ENCODE data around the gene IL1RAPL2. TPM values are rescaled to one million over a fixed set of nuclear protein-coding genes. Genes with fewer than 3 reads are reported as not detected.

The IL1RAPL2 gene
- total and polyA plus RNA-seq, 2 donors (not counting 1 experiment from before 2014, with no cell fraction given): not detected

DNA sequence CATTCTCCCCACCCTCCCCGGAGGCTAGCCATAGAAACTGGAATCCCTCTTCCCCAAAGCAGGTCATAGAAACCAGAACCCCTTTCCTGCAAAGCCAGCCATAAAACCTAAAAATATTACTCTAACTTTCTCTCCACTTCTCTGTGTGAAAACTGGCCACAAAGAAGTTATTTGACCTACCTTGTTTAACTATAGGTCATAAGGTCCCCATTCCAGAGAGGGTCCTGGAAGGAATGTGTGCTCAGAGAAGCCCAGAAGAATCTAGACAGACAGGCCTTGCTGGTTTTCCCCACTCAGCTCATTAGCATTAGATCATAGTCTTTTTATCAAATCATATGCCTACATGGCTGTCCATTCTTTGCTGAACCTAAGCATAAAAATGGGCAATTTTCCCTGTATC, 707.3 kb downstream of the IL1RAPL2 start:
- ChIA-PET CTCF (no interaction called here), POLR2A (no interaction called here)
- Histone ChIP-seq H3K36me3 (replicated peaks in 1 of 2; ENCODE audit: control extremely low read depth in 1 of 2, control insufficient read depth in 1 of 2, extremely low read depth in 1 of 2, insufficient read depth in 2 of 2, low read length in 1 of 2) (no peaks in the 10 kb centered on the region), H3K4me3 (ENCODE audit: control extremely low read depth in 1 of 5, extremely low read depth in 1 of 5, insufficient read depth in 1 of 5, low read depth in 2 of 5, low read length in 4 of 5) (no peak overlapping the region), H4K20me1 (ENCODE audit: control insufficient read depth, insufficient read depth, low read length, poor library complexity, severe bottlenecking) (no peaks in the 10 kb centered on the region), H3K79me2 (ENCODE audit: control insufficient read depth, insufficient read depth, low read length) (no peaks in the 10 kb centered on the region), H3K4me2 (replicated peaks; ENCODE audit: low read depth, low read length, poor library complexity, severe bottlenecking) (no peak overlapping the region), H3K27ac (ENCODE audit: low read length in 2 of 2) (no peak overlapping the region), H3K4me1 (ENCODE audit: control insufficient read depth in 2 of 2, insufficient read depth in 2 of 2, low read length in 2 of 2) (no peaks in the 10 kb centered on the region), H2AFZ (ENCODE audit: insufficient read depth, low read depth, low read length, poor library complexity, severe bottlenecking) (no peak overlapping the region), H3K27me3 (replicated peaks in 1 of 4; ENCODE audit: control extremely low read depth in 1 of 4, control insufficient read depth in 3 of 4, insufficient read depth in 4 of 4, low read length in 3 of 4) (no peaks in the 10 kb centered on the region), H3K9me3 (ENCODE audit: control extremely low read depth in 1 of 3, control insufficient read depth in 2 of 3, insufficient read depth in 1 of 3, low read length in 2 of 3) (no peaks in the 10 kb centered on the region), H3K9ac (ENCODE audit: low read length) (no peak overlapping the region)
- no peak for DNase-seq
- Mint-ChIP-seq H3K27ac (no peak overlapping the region), H3K9me3 (ENCODE audit: insufficient read depth) (peaks cover 2% of the 10 kb centered on the region), H3K4me1 (no peaks in the 10 kb centered on the region), H3K27me3 (no peaks in the 10 kb centered on the region), H3K4me3 (no peak overlapping the region)
- intact Hi-C loops (cut with micrococcal nuclease): no loop called here
- 100% methylated on average over 1 of the region's 1 CpG for WGBS (ENCODE audit: insufficient coverage)
- ATAC-seq (ENCODE audit: low read depth): no peak
- TF ChIP-seq, protein P1, sequence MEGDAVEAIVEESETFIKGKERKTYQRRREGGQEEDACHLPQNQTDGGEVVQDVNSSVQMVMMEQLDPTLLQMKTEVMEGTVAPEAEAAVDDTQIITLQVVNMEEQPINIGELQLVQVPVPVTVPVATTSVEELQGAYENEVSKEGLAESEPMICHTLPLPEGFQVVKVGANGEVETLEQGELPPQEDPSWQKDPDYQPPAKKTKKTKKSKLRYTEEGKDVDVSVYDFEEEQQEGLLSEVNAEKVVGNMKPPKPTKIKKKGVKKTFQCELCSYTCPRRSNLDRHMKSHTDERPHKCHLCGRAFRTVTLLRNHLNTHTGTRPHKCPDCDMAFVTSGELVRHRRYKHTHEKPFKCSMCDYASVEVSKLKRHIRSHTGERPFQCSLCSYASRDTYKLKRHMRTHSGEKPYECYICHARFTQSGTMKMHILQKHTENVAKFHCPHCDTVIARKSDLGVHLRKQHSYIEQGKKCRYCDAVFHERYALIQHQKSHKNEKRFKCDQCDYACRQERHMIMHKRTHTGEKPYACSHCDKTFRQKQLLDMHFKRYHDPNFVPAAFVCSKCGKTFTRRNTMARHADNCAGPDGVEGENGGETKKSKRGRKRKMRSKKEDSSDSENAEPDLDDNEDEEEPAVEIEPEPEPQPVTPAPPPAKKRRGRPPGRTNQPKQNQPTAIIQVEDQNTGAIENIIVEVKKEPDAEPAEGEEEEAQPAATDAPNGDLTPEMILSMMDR (IDR thresholded peaks at IDR 0.05): no peak
- TF ChIP-seq EZH2 (IDR thresholded peaks at IDR 0.05; ENCODE audit: borderline replicate concordance, insufficient read depth, low read depth, low read length, poor library complexity, severe bottlenecking): no peak

DNA sequence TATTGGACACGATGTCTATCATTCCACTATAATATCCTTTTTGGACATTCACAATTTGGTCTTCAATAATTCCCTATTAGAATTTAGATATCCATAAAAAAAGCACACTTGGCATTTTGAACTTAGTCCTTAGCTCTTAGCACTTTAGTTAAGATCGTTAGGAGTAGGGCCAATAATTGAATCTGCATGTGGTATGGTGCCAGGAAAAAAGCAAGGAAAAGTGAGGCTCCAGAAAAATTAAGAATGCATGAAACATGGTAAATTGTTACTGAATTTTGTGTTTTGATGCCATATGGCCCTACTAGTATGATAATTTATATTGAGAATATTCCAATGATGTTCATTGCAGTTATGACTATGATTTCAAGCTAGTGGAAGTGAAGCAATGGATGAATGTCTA, 708.1 kb downstream of the IL1RAPL2 start:
- Histone ChIP-seq H3K36me3 (replicated peaks in 1 of 2; ENCODE audit: control extremely low read depth in 1 of 2, control insufficient read depth in 1 of 2, extremely low read depth in 1 of 2, insufficient read depth in 2 of 2, low read length in 1 of 2) (no peaks in the 10 kb centered on the region), H4K20me1 (ENCODE audit: control insufficient read depth, insufficient read depth, low read length, poor library complexity, severe bottlenecking) (no peaks in the 10 kb centered on the region), H3K4me1 (ENCODE audit: control insufficient read depth in 2 of 2, insufficient read depth in 2 of 2, low read length in 2 of 2) (no peaks in the 10 kb centered on the region), H3K9me3 (ENCODE audit: control extremely low read depth in 1 of 3, control insufficient read depth in 2 of 3, insufficient read depth in 1 of 3, low read length in 2 of 3) (no peaks in the 10 kb centered on the region), H3K4me2 (replicated peaks; ENCODE audit: low read depth, low read length, poor library complexity, severe bottlenecking) (no peak overlapping the region), H2AFZ (ENCODE audit: insufficient read depth, low read depth, low read length, poor library complexity, severe bottlenecking) (no peak overlapping the region), H3K4me3 (ENCODE audit: control extremely low read depth in 1 of 5, extremely low read depth in 1 of 5, insufficient read depth in 1 of 5, low read depth in 2 of 5, low read length in 4 of 5) (no peak overlapping the region), H3K79me2 (ENCODE audit: control insufficient read depth, insufficient read depth, low read length) (no peaks in the 10 kb centered on the region), H3K27ac (ENCODE audit: low read length in 2 of 2) (no peak overlapping the region), H3K27me3 (replicated peaks in 1 of 4; ENCODE audit: control extremely low read depth in 1 of 4, control insufficient read depth in 3 of 4, insufficient read depth in 4 of 4, low read length in 3 of 4) (no peaks in the 10 kb centered on the region), H3K9ac (ENCODE audit: low read length) (no peak overlapping the region)
- ChIA-PET POLR2A (no interaction called here), CTCF (no interaction called here)
- no peak for DNase-seq
- TF ChIP-seq EZH2 (IDR thresholded peaks at IDR 0.05; ENCODE audit: borderline replicate concordance, insufficient read depth, low read depth, low read length, poor library complexity, severe bottlenecking): no peak
- TF ChIP-seq, protein P1 (IDR thresholded peaks at IDR 0.05): no peak
- Mint-ChIP-seq H3K27ac (no peak overlapping the region), H3K27me3 (no peaks in the 10 kb centered on the region), H3K4me1 (no peaks in the 10 kb centered on the region), H3K9me3 (ENCODE audit: insufficient read depth) (peaks cover 2% of the 10 kb centered on the region), H3K4me3 (no peak overlapping the region)
- no peak for ATAC-seq (ENCODE audit: low read depth)
- no CpG with 5 or more reads among the region's 2 CpGs for WGBS (ENCODE audit: insufficient coverage)
- intact Hi-C loops (cut with micrococcal nuclease): no loop called here

Data from B cell (primary cell).